ENCODE measurements around the gene CAPRIN1. TPM values are rescaled to one million over a fixed set of nuclear protein-coding genes. Genes with fewer than 3 reads are reported as not detected.

The CAPRIN1 gene
- total and polyA plus RNA-seq, 10 of the 15 experiments (the other 5 are each of a cell fraction or from before 2014, with no cell fraction given) = 50.4 to 228 (median 191) TPM

GRCh38 chr11:34150494-34151151 lies 99.1 kb downstream of the CAPRIN1 start (continued):
- TF ChIP-seq TAF1 (IDR thresholded peaks at IDR 0.05; ENCODE audit: borderline replicate concordance, low read depth, low read length) (no peak), IKZF2 (IDR thresholded peaks at IDR 0.05) (no peak), ZNF384 (IDR thresholded peaks at IDR 0.05; ENCODE audit: borderline replicate concordance, low read depth, low read length) (no peak)

Other genes starting within 250 kb of the CAPRIN1 start
- 0.98 and 1.7 TPM in 2 replicates for gene LMO2, start 159.7 kb upstream of the CAPRIN1 start, total RNA-seq (2014; rRNA removed)
- 1.0 and 1.2 TPM in 2 replicates for gene LMO2, start 159.7 kb upstream of the CAPRIN1 start, total RNA-seq (2014; rRNA removed; fragmentation: Illumina TruSeq; extraction: Trizol)
- gene LMO2, start 159.7 kb upstream of the CAPRIN1 start, total RNA-seq (2021) = 0.98 and 1.7 TPM in 2 replicates
- gene LMO2, start 159.7 kb upstream of the CAPRIN1 start, polyA plus RNA-seq (2011; rRNA removed) = 1.1 TPM in 2 replicates
- 1.4 and 1.9 TPM in 2 replicates for gene LMO2, start 159.7 kb upstream of the CAPRIN1 start, polyA plus RNA-seq (2014; fragmentation: Illumina TruSeq; extraction: Trizol)
- under 1 TPM; 0.29 to 0.47 TPM for gene LMO2, start 159.7 kb upstream of the CAPRIN1 start, polyA plus RNA-seq (2014; fragmentation: Nextera tagmentation; extraction: Ambion mirVana)
- gene LMO2, start 159.7 kb upstream of the CAPRIN1 start, polyA plus RNA-seq (2014; rRNA removed) = 1.7 TPM in 2 replicates
- gene LMO2, start 159.7 kb upstream of the CAPRIN1 start, polyA plus RNA-seq (2016; fragmentation: Nextera tagmentation; extraction: Ambion mirVana) = under 1 TPM in 1 of 2 experiments, not detected in 1; 0.37 TPM
- 45.2 and 52.2 TPM in 2 replicates for gene NAT10, start 53.9 kb downstream of the CAPRIN1 start, total RNA-seq (2014; rRNA removed)
- gene NAT10, start 53.9 kb downstream of the CAPRIN1 start, total RNA-seq (2014; rRNA removed; fragmentation: Illumina TruSeq; extraction: Trizol) = 57.3 and 59.3 TPM in 2 replicates
- gene NAT10, start 53.9 kb downstream of the CAPRIN1 start, total RNA-seq (2021) = 92.3 and 93.8 TPM in 2 replicates
- gene NAT10, start 53.9 kb downstream of the CAPRIN1 start, polyA plus RNA-seq (2011; rRNA removed) = 66.9 and 82.8 TPM in 2 replicates
- 72.0 and 73.0 TPM in 2 replicates for gene NAT10, start 53.9 kb downstream of the CAPRIN1 start, polyA plus RNA-seq (2014; fragmentation: Illumina TruSeq; extraction: Trizol)
- 10 to 100 TPM; 45.1 to 72.5 TPM for gene NAT10, start 53.9 kb downstream of the CAPRIN1 start, polyA plus RNA-seq (2014; fragmentation: Nextera tagmentation; extraction: Ambion mirVana)
- gene NAT10, start 53.9 kb downstream of the CAPRIN1 start, polyA plus RNA-seq (2014; rRNA removed) = 59.2 and 63.0 TPM in 2 replicates
- 10 to 100 TPM; 92.5 to 95.5 TPM for gene NAT10, start 53.9 kb downstream of the CAPRIN1 start, polyA plus RNA-seq (2016; fragmentation: Nextera tagmentation; extraction: Ambion mirVana)

All from GM12878 (cell line).